HL-60 (cell line): ENCODE measurements around the gene MLLT6.

Experiments
- DNase-seq, 2 experiments: peaks; one replicate each; pipeline ENCODE4 v3.0.0-alpha.2; 2010 to 2020; ENCODE audit warnings: low read depth in 1 of 2, low spot score in 1 of 2
- H3K27ac ChIP-seq: fragments of 250-450 bp; sonication (Bioruptor Pico); replicated peaks from 2 replicates; pipeline ENCODE4 v1.5.1; 2020; ENCODE audit warnings: mild to moderate bottlenecking, moderate library complexity
- H3K27me3 ChIP-seq: fragments of 250-450 bp; sonication (Bioruptor Pico); 2 replicates; pipeline ENCODE4 v1.5.1; 2021; ENCODE audit warnings: mild to moderate bottlenecking, moderate library complexity; ENCODE audit not compliant: insufficient read depth, poor library complexity, severe bottlenecking
- H3K4me3 ChIP-seq: replicated peaks from 2 replicates; pipeline ENCODE4 v1.5.1; 2011; ENCODE audit warnings: mild to moderate bottlenecking, control low read depth, low read length; ENCODE audit not compliant: insufficient read depth
- GABPA ChIP-seq: IDR thresholded peaks from 2 replicates; pipeline ENCODE4 v1.6.1; 2012; ENCODE audit warnings: low read depth
- POLR2AphosphoS5 ChIP-seq: IDR thresholded peaks from 2 replicates; pipeline ENCODE4 v1.6.1; 2012; ENCODE audit warnings: low read depth
- SPI1 ChIP-seq: IDR thresholded peaks from 2 replicates; pipeline ENCODE4 v1.6.1; 2012; ENCODE audit warnings: low read depth, mild to moderate bottlenecking, borderline replicate concordance
- TF ChIP-seq, protein P1 (sequence below): IDR thresholded peaks from 2 replicates; pipeline ENCODE4 v1.6.1; 2012; ENCODE audit warnings: low read depth; ENCODE audit not compliant: insufficient replicate concordance
- TF ChIP-seq, protein P2 (sequence below): IDR thresholded peaks from one replicate; pipeline ENCODE4 v1.5.1; 2011; ENCODE audit warnings: low read length, control low read depth, inconsistent platforms; ENCODE audit not compliant: insufficient read depth

MLLT6 gene

DNA sequence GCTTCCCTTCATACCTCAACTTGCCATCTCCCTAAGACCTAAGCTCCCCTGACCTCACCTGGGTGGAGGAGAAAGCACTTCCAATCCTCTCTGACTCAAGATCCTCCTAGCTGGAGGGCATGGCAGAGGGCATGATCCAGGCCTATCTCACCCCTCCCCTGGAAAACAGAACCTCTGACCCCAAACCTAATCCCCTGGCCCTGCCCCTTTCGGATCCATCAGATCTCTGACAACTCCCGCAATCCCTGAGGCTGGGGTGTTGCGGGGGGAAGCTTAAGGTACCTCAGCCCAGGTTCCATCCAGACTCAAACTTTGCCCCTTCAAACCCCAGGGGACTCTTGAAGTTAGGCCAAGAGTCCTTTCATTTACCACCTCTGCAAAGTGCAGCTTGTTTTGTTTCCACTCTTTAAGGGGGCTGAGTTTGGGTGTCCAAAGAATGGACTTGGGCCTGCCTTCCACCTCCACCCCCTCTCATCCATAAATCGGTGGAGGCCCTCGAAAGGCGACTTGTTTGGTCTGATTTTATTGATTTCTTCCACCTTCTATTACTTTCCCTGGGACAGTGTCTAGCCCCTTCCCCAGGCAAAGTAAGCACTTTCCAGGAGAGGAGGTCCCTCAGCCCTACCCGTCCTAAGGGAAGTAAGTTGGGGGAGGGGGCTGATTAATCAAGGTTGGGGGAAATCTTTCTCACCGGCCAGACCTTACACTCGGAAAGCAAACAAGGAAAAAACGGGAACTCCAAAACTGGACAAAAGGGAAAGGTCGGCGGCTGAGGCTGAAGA lies 32.9 kb upstream of the MLLT6 start:
- H3K27me3 ChIP-seq = peaks cover 59% of the 10 kb centered on the region
- TF ChIP-seq POLR2AphosphoS5 = no peak
- TF ChIP-seq SPI1 = no peak
- TF ChIP-seq, protein P1, sequence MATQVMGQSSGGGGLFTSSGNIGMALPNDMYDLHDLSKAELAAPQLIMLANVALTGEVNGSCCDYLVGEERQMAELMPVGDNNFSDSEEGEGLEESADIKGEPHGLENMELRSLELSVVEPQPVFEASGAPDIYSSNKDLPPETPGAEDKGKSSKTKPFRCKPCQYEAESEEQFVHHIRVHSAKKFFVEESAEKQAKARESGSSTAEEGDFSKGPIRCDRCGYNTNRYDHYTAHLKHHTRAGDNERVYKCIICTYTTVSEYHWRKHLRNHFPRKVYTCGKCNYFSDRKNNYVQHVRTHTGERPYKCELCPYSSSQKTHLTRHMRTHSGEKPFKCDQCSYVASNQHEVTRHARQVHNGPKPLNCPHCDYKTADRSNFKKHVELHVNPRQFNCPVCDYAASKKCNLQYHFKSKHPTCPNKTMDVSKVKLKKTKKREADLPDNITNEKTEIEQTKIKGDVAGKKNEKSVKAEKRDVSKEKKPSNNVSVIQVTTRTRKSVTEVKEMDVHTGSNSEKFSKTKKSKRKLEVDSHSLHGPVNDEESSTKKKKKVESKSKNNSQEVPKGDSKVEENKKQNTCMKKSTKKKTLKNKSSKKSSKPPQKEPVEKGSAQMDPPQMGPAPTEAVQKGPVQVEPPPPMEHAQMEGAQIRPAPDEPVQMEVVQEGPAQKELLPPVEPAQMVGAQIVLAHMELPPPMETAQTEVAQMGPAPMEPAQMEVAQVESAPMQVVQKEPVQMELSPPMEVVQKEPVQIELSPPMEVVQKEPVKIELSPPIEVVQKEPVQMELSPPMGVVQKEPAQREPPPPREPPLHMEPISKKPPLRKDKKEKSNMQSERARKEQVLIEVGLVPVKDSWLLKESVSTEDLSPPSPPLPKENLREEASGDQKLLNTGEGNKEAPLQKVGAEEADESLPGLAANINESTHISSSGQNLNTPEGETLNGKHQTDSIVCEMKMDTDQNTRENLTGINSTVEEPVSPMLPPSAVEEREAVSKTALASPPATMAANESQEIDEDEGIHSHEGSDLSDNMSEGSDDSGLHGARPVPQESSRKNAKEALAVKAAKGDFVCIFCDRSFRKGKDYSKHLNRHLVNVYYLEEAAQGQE = no peak
- TF ChIP-seq, protein P2, sequence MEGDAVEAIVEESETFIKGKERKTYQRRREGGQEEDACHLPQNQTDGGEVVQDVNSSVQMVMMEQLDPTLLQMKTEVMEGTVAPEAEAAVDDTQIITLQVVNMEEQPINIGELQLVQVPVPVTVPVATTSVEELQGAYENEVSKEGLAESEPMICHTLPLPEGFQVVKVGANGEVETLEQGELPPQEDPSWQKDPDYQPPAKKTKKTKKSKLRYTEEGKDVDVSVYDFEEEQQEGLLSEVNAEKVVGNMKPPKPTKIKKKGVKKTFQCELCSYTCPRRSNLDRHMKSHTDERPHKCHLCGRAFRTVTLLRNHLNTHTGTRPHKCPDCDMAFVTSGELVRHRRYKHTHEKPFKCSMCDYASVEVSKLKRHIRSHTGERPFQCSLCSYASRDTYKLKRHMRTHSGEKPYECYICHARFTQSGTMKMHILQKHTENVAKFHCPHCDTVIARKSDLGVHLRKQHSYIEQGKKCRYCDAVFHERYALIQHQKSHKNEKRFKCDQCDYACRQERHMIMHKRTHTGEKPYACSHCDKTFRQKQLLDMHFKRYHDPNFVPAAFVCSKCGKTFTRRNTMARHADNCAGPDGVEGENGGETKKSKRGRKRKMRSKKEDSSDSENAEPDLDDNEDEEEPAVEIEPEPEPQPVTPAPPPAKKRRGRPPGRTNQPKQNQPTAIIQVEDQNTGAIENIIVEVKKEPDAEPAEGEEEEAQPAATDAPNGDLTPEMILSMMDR = no peak
- TF ChIP-seq GABPA = no peak
- no peak overlapping the region for H3K27ac ChIP-seq
- no peak overlapping the region for H3K4me3 ChIP-seq
- no peak for DNase-seq

DNA sequence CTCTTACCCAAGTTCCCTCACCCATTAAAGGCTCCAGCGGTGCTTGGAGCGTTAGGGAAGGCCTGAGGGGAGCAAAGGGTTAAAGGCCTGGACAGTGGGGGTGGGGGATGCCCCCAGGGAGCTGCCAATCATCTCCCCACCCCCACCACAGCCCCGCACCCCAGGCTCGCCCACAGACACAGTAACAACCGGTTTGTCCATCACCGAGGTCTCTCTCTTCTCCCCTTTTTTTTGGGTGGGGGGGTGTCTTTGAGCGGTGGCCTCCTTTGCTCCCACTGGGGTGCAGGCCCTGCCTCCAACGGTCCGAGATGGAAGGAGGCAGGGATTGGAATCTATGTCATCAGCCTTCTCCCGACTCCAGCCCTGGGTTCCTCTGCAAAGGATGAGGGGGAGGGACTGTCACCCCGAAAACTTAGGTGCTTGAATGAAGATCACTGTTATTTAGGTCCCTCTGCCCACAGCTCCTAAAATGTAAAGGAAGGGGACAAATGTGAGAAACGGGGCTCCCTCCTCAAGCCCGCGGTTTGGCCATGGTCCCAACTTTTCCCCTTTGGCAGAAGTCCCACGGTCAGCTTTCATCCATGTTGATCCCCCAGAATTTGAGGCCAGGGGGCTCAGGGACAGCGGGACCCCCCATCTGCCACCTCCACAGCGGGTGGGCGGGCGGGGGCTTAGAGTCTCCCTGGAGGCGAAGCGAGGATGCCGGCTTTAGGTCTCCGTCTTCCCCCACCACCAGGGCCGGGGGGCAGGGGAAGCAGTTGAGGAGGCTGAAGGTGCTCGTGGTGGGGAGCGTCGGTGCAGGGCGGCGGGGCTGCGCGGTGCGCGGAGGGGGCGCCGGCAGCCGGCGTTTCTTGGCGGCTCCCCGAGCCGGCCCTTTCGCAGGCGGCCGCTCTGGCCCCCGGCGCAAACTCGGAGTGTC lies 32.0 kb upstream of the MLLT6 start:
- H3K27me3 ChIP-seq = peaks cover 56% of the 10 kb centered on the region
- DNase-seq = no peak
- no peak overlapping the region for H3K27ac ChIP-seq
- H3K4me3 ChIP-seq = no peak overlapping the region
- TF ChIP-seq, protein P2 = no peak
- TF ChIP-seq SPI1 (no peak), POLR2AphosphoS5 (no peak), GABPA (no peak)
- TF ChIP-seq, protein P1 = no peak

DNA sequence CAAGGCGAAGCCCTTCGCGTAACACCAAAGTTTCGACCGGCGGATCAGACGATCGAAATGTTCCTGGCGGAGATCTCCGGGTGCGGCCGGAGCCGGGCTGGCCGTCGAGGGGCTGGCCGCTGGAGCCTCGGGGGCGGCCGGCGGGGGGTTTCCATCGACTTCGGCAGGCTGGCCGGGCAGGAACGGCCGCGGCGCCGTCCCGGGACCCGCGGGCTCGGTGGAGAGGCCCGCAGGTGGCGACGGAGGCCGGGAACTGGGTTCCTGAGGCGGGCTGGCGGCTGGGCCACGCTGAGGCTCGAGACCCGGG lies 31.4 kb upstream of the MLLT6 start:
- peaks cover 52% of the 10 kb centered on the region for H3K27me3 ChIP-seq
- TF ChIP-seq SPI1 (no peak), GABPA (no peak), POLR2AphosphoS5 (no peak)
- TF ChIP-seq, protein P2 = no peak
- TF ChIP-seq, protein P1 = no peak
- H3K27ac ChIP-seq = no peak overlapping the region
- peak overlapping the region; percentile 49 for H3K4me3 ChIP-seq
- DNase-seq = no peak
